BE2C (cell line): ENCODE results near the gene CCDC71.

Experiments used
- DNase-seq: peaks from one replicate; pipeline ENCODE4 v3.0.0-alpha.2; 2020
- H3K27me3 ChIP-seq: fragments of 250-450 bp; sonication (Bioruptor Pico); 2 replicates; pipeline ENCODE4 v1.5.1; 2020; ENCODE audit warnings: mild to moderate bottlenecking
- H3K36me3 ChIP-seq: fragments of 250-450 bp; sonication (Bioruptor Pico); 2 replicates; pipeline ENCODE4 v1.5.1; 2020; ENCODE audit warnings: mild to moderate bottlenecking
- H3K4me1 ChIP-seq: fragments of 250-450 bp; sonication (Bioruptor Pico); 2 replicates; pipeline ENCODE4 v1.5.1; 2020
- H3K4me3 ChIP-seq: 2 replicates; pipeline ENCODE4 v1.5.1; 2011; ENCODE audit warnings: low read depth, low read length
- H3K9me3 ChIP-seq: fragments of 250-450 bp; sonication (Bioruptor Pico); 2 replicates; pipeline ENCODE4 v1.5.1; 2020
- CTCF ChIP-seq: IDR thresholded peaks from 2 replicates; pipeline ENCODE4 v1.5.1; 2012; ENCODE audit warnings: mild to moderate bottlenecking, low read depth, low read length

CCDC71 gene

DNA sequence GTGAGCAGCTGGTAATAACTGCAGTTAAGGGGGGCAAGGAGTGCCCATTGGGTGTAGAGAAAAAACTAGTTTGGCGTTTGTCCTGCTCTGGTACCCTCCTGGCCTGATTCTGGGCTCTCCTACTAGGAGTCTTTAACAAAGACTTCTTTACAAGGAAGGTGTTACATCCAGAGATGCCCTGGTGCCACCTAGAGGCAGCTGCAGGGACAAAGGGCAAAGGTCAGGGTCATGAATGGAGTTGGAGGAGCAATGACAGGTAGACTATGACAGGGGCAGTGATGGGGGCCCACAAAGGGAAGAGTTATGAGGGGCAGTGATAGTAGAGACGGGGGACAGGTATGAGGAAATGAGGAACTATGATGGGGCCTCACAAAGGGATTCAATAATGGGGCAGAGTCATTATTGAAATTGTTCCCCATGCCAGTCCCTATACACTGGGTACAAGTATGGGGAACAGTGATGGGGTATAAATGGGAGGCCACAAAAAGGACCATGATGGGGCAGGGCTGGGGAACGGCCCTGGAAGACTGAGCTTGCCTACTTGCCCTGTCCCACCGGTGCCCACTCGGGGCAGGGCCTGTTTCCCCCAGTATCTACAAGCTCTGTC is 7.9 kb downstream of the CCDC71 start:
- no peaks in the 10 kb centered on the region for H3K9me3 ChIP-seq
- H3K4me3 ChIP-seq = no peak overlapping the region
- no peaks in the 10 kb centered on the region for H3K27me3 ChIP-seq
- H3K36me3 ChIP-seq = peaks cover 3% of the 10 kb centered on the region; the same call in 1 of the 2 replicates
- TF ChIP-seq CTCF = peak; percentile 53
- DNase-seq = peak; percentile 35
- H3K4me1 ChIP-seq = no peaks in the 10 kb centered on the region

GRCh38 chr3:49157289-49157688 is 8.8 kb downstream of the CCDC71 start:
- H3K9me3 ChIP-seq = no peaks in the 10 kb centered on the region
- no peak for DNase-seq
- no peak for TF ChIP-seq CTCF
- H3K36me3 ChIP-seq = no peaks in the 10 kb centered on the region
- H3K27me3 ChIP-seq = no peaks in the 10 kb centered on the region
- no peak overlapping the region for H3K4me3 ChIP-seq
- no peaks in the 10 kb centered on the region for H3K4me1 ChIP-seq

DNA sequence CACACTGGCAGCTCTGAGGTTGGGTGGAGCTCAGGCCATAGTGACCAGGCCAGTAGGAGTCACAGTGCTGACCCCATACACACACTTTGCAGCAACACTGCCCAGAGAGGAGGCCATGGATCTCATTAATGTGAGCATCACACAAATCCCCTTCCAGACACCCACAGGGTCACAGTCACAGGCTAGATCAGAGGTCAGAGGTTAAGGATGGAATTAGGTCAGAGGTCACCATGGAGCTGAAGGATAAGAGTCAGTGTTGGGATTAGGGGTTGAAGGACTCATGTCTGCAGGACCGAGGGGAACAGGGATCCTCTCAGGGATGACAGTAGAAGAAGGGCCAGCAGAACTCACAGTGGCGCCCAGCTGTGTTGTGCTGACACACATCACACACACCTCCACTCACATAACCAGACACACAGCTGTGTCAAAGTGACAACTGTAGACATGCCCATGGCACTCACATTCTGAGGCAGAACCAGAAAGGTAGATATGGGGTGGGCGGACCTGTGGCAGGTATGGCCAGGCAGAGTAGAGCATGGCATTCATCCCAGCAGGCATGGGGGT is 12.7 kb downstream of the CCDC71 start:
- Histone ChIP-seq H3K4me3 (no peak overlapping the region), H3K27me3 (no peaks in the 10 kb centered on the region), H3K36me3 (no peaks in the 10 kb centered on the region), H3K4me1 (no peaks in the 10 kb centered on the region), H3K9me3 (no peaks in the 10 kb centered on the region)
- DNase-seq = no peak
- no peak for TF ChIP-seq CTCF

GRCh38 chr3:49151610-49152009 is 14.5 kb downstream of the CCDC71 start:
- no peaks in the 10 kb centered on the region for H3K36me3 ChIP-seq
- no peaks in the 10 kb centered on the region for H3K27me3 ChIP-seq
- H3K4me3 ChIP-seq = no peak overlapping the region
- DNase-seq = no peak
- no peaks in the 10 kb centered on the region for H3K9me3 ChIP-seq
- H3K4me1 ChIP-seq = no peaks in the 10 kb centered on the region
- no peak for TF ChIP-seq CTCF

GRCh38 chr3:49148159-49148558 is 18.0 kb downstream of the CCDC71 start:
- H3K36me3 ChIP-seq = no peaks in the 10 kb centered on the region
- H3K9me3 ChIP-seq = no peaks in the 10 kb centered on the region
- no peak for DNase-seq
- TF ChIP-seq CTCF = no peak
- H3K4me3 ChIP-seq = no peak overlapping the region
- H3K27me3 ChIP-seq = no peaks in the 10 kb centered on the region
- H3K4me1 ChIP-seq = no peaks in the 10 kb centered on the region

DNA sequence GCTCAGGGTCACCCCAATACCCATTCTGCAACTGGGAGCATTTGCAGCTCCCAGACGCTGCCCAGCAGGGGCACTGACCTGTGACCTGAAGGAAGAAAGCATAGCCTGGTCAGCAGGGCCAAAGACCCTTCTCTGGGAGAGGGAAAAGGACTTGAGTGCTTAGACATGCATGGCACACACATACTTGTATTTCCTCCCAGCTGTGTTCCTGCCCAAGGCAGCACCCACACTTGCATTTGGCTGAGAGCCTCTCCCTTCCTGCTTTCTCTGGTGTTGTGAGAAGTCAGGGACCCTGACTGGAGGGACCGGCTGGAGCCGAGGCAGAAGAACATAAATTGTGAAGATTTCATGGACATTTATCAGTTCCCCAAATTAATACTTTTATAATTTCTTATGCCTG is 26.1 kb downstream of the CCDC71 start:
- H3K4me3 ChIP-seq = no peak overlapping the region
- no peaks in the 10 kb centered on the region for H3K9me3 ChIP-seq
- DNase-seq = no peak

More for the DNA sequence above, 26.1 kb downstream of the CCDC71 start:
- no peak for TF ChIP-seq CTCF
- no peaks in the 10 kb centered on the region for H3K27me3 ChIP-seq
- H3K36me3 ChIP-seq = no peaks in the 10 kb centered on the region
- H3K4me1 ChIP-seq = no peaks in the 10 kb centered on the region
